OCI-LY1 (cell line): ENCODE results near the gene TLE3.

Experiments
- H2AFZ ChIP-seq: fragments of 200-600 bp; sonication (generic), shearing (Covaris generic); 2 replicates; pipeline ENCODE4 v1.6.0; 2014; ENCODE audit warnings: antibody characterized with exemption, mild to moderate bottlenecking, low read length
- H3F3A ChIP-seq: fragments of 200-600 bp; sonication (generic), shearing (Covaris generic); 2 replicates; pipeline ENCODE4 v1.6.0; 2014; ENCODE audit warnings: mild to moderate bottlenecking, antibody characterized with exemption, low read length, moderate library complexity; ENCODE audit not compliant: insufficient read depth
- H3K27ac ChIP-seq: fragments of 200-600 bp; sonication (generic); 2 replicates; pipeline ENCODE4 v1.5.1; 2014; ENCODE audit warnings: low read length, mixed run types, mild to moderate bottlenecking, low read depth; ENCODE audit not compliant: poor library complexity, severe bottlenecking
- H3K27me3 ChIP-seq: fragments of 200-600 bp; sonication (generic); 2 replicates; pipeline ENCODE4 v1.6.0; 2014; ENCODE audit warnings: antibody characterized with exemption, mild to moderate bottlenecking, low read length, moderate library complexity; ENCODE audit not compliant: insufficient read depth
- H3K36me3 ChIP-seq: fragments of 200-600 bp; sonication (generic); 2 replicates; pipeline ENCODE4 v1.6.1; 2014; ENCODE audit warnings: mild to moderate bottlenecking, antibody characterized with exemption, low read length, moderate library complexity, mixed read lengths; ENCODE audit not compliant: insufficient read depth
- H3K4me1 ChIP-seq: fragments of 200-600 bp; sonication (generic); 2 replicates; pipeline ENCODE4 v1.5.1; 2014; ENCODE audit warnings: mild to moderate bottlenecking, low read length, moderate library complexity; ENCODE audit not compliant: insufficient read depth, severe bottlenecking
- H3K4me2 ChIP-seq: fragments of 200-600 bp; sonication (generic), shearing (Covaris generic); 2 replicates; pipeline ENCODE4 v1.6.1; 2014; ENCODE audit warnings: low read length
- H3K4me3 ChIP-seq: fragments of 200-600 bp; sonication (generic); 2 replicates; pipeline ENCODE4 v1.5.1; 2014; ENCODE audit warnings: low read length, low read depth, mild to moderate bottlenecking, mixed read lengths; ENCODE audit not compliant: poor library complexity, severe bottlenecking
- H3K79me2 ChIP-seq: fragments of 200-600 bp; shearing (Covaris generic); 2 replicates; pipeline ENCODE4 v1.6.1; 2016; ENCODE audit warnings: mixed run types, low read length, mixed read lengths; ENCODE audit not compliant: insufficient read depth
- H3K9ac ChIP-seq: fragments of 200-600 bp; sonication (generic), shearing (Covaris generic); 2 replicates; pipeline ENCODE4 v1.6.1; 2014; ENCODE audit warnings: mild to moderate bottlenecking, low read length, mixed read lengths
- H3K9me2 ChIP-seq: fragments of 200-600 bp; sonication (generic), shearing (Covaris generic); 2 replicates; pipeline ENCODE4 v1.6.1; 2014; ENCODE audit warnings: low read depth, mild to moderate bottlenecking, low read length, mixed read lengths
- H3K9me3 ChIP-seq: fragments of 200-600 bp; shearing (Covaris generic); 2 replicates; pipeline ENCODE4 v1.6.1; 2014; ENCODE audit warnings: low read length, mixed read lengths
- H4K20me1 ChIP-seq: fragments of 200-600 bp; sonication (generic), shearing (Covaris generic); 2 replicates; pipeline ENCODE4 v1.6.0; 2016; ENCODE audit warnings: mild to moderate bottlenecking, low read length; ENCODE audit not compliant: insufficient read depth
- CTCF ChIP-seq: fragments of 200-600 bp; sonication (generic), shearing (Covaris generic); IDR thresholded peaks from 2 replicates; pipeline ENCODE4 v1.5.1; 2017; ENCODE audit warnings: mild to moderate bottlenecking, antibody characterized with exemption, low read length, moderate library complexity, mixed read lengths
- EZH2 ChIP-seq: fragments of 200-600 bp; sonication (generic), shearing (Covaris generic); IDR thresholded peaks from 2 replicates; pipeline ENCODE4 v1.8.0; 2017; ENCODE audit warnings: borderline replicate concordance, mixed run types, mild to moderate bottlenecking, antibody characterized with exemption, low read length, moderate library complexity, mixed read lengths

The TLE3 gene

GRCh38 chr15:70012895-70013294, 84.8 kb downstream of the TLE3 start:
- no peaks in the 10 kb centered on the region for H3K9me3 ChIP-seq
- no peaks in the 10 kb centered on the region for H3K9me2 ChIP-seq
- H3F3A ChIP-seq: no peaks in the 10 kb centered on the region
- H3K4me1 ChIP-seq: peaks cover 77% of the 10 kb centered on the region
- H3K4me3 ChIP-seq: no peak overlapping the region
- H4K20me1 ChIP-seq: no peaks in the 10 kb centered on the region
- no peak overlapping the region for H2AFZ ChIP-seq
- H3K4me2 ChIP-seq: no peak overlapping the region; the same call in 1 of the 2 replicates
- peak overlapping the region; percentile 95 for H3K27ac ChIP-seq
- H3K36me3 ChIP-seq: no peaks in the 10 kb centered on the region
- no peaks in the 10 kb centered on the region for H3K79me2 ChIP-seq
- TF ChIP-seq CTCF (no peak), EZH2 (no peak)
- H3K9ac ChIP-seq: no peak overlapping the region
- no peaks in the 10 kb centered on the region for H3K27me3 ChIP-seq

- H3K9me3 ChIP-seq: no peaks in the 10 kb centered on the region
- peaks cover 36% of the 10 kb centered on the region for H3K4me1 ChIP-seq
- no peaks in the 10 kb centered on the region for H3K9me2 ChIP-seq
- H3K4me3 ChIP-seq: no peak overlapping the region
- H3F3A ChIP-seq: no peaks in the 10 kb centered on the region; the same call in 1 of the 2 replicates
- no peaks in the 10 kb centered on the region for H3K36me3 ChIP-seq
- no peaks in the 10 kb centered on the region for H3K27me3 ChIP-seq
- H2AFZ ChIP-seq: no peak overlapping the region
- H3K79me2 ChIP-seq: no peaks in the 10 kb centered on the region
- no peaks in the 10 kb centered on the region for H4K20me1 ChIP-seq
- H3K4me2 ChIP-seq: no peak overlapping the region
- H3K9ac ChIP-seq: no peak overlapping the region; the same call in 1 of the 2 replicates
- TF ChIP-seq CTCF (no peak), EZH2 (no peak)
- peak overlapping the region; percentile 52 for H3K27ac ChIP-seq
Measured at GRCh38 chr15:70008697-70009290, 88.9 kb downstream of the TLE3 start.

GRCh38 chr15:70006259-70007147, 91.2 kb downstream of the TLE3 start:
- no peaks in the 10 kb centered on the region for H3K27me3 ChIP-seq

More at GRCh38 chr15:70006259-70007147, 91.2 kb downstream of the TLE3 start:
- no peak for TF ChIP-seq EZH2
- TF ChIP-seq CTCF: no peak
- Histone ChIP-seq H3K4me2 (no peak overlapping the region), H2AFZ (no peak overlapping the region), H3K36me3 (no peaks in the 10 kb centered on the region; the same call in 1 of the 2 replicates), H3K4me3 (no peak overlapping the region), H3K4me1 (peaks cover 20% of the 10 kb centered on the region), H3K27ac (no peak overlapping the region), H3K9ac (no peak overlapping the region), H3K9me2 (no peaks in the 10 kb centered on the region), H3K9me3 (peaks cover 11% of the 10 kb centered on the region), H4K20me1 (no peaks in the 10 kb centered on the region), H3F3A (no peaks in the 10 kb centered on the region; the same call in 1 of the 2 replicates), H3K79me2 (no peaks in the 10 kb centered on the region)
